HL-60 (cell line): Measurements from ENCODE around the gene SLC3A2.

Source experiments
- GABPA ChIP-seq: IDR thresholded peaks from 2 replicates; pipeline ENCODE4 v1.6.1; 2012; ENCODE audit warnings: low read depth
- POLR2AphosphoS5 ChIP-seq: IDR thresholded peaks from 2 replicates; pipeline ENCODE4 v1.6.1; 2012; ENCODE audit warnings: low read depth
- SPI1 ChIP-seq: IDR thresholded peaks from 2 replicates; pipeline ENCODE4 v1.6.1; 2012; ENCODE audit warnings: low read depth, mild to moderate bottlenecking, borderline replicate concordance
- TF ChIP-seq, protein P1 (sequence below): IDR thresholded peaks from one replicate; pipeline ENCODE4 v1.5.1; 2011; ENCODE audit warnings: low read length, control low read depth, inconsistent platforms; ENCODE audit not compliant: insufficient read depth
- TF ChIP-seq, protein P2 (sequence below): IDR thresholded peaks from 2 replicates; pipeline ENCODE4 v1.6.1; 2012; ENCODE audit warnings: low read depth; ENCODE audit not compliant: insufficient replicate concordance

DNA sequence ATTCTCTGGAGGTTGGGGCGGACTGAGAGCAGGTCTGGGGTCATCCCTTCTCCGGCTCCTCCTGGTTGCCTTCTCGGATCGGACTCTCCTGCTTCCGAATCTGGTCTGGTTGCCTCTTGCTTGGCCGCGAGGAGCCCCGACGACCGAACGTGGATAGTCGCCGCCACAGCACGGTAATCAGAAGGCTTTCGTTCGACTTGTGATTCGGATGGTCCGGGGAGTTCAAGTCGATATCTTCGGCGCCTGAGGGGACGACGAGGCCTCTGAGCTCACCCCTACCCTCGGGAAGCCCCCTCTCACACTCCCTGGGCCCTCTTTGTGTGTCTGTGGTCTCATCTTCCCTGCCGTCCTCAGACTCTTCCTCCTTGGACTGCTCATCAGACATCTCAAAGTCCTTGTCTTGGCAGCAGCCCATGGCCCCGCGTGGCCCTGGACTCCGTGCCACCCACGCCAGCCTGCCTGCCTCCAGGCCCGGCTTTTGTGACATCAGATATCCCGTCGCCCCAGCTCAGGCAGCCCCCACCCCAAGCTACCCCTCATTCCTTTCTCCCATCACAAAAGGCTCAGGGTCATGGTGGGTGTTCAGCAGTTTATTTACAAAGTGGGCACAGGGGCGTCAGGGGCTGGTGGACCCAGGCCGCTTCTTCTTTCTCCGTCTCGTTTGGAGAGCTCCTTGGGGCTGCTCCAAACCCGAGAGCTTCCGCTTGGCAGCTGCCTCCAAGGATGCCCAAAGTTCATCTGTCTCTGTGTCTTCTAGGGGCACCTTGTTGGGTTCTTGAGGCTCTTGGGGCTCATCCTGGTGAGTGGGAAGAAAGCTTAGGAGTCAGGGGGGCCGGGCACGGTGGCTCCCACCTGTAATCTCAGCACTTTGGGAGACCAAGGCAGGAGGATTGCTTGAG lies 48.1 kb upstream of the SLC3A2 start, which contains the start of gene TEX54:
- TF ChIP-seq, protein P1, sequence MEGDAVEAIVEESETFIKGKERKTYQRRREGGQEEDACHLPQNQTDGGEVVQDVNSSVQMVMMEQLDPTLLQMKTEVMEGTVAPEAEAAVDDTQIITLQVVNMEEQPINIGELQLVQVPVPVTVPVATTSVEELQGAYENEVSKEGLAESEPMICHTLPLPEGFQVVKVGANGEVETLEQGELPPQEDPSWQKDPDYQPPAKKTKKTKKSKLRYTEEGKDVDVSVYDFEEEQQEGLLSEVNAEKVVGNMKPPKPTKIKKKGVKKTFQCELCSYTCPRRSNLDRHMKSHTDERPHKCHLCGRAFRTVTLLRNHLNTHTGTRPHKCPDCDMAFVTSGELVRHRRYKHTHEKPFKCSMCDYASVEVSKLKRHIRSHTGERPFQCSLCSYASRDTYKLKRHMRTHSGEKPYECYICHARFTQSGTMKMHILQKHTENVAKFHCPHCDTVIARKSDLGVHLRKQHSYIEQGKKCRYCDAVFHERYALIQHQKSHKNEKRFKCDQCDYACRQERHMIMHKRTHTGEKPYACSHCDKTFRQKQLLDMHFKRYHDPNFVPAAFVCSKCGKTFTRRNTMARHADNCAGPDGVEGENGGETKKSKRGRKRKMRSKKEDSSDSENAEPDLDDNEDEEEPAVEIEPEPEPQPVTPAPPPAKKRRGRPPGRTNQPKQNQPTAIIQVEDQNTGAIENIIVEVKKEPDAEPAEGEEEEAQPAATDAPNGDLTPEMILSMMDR = no peak
- TF ChIP-seq POLR2AphosphoS5 (peak; percentile 68), GABPA (no peak), SPI1 (no peak)
- TF ChIP-seq, protein P2, sequence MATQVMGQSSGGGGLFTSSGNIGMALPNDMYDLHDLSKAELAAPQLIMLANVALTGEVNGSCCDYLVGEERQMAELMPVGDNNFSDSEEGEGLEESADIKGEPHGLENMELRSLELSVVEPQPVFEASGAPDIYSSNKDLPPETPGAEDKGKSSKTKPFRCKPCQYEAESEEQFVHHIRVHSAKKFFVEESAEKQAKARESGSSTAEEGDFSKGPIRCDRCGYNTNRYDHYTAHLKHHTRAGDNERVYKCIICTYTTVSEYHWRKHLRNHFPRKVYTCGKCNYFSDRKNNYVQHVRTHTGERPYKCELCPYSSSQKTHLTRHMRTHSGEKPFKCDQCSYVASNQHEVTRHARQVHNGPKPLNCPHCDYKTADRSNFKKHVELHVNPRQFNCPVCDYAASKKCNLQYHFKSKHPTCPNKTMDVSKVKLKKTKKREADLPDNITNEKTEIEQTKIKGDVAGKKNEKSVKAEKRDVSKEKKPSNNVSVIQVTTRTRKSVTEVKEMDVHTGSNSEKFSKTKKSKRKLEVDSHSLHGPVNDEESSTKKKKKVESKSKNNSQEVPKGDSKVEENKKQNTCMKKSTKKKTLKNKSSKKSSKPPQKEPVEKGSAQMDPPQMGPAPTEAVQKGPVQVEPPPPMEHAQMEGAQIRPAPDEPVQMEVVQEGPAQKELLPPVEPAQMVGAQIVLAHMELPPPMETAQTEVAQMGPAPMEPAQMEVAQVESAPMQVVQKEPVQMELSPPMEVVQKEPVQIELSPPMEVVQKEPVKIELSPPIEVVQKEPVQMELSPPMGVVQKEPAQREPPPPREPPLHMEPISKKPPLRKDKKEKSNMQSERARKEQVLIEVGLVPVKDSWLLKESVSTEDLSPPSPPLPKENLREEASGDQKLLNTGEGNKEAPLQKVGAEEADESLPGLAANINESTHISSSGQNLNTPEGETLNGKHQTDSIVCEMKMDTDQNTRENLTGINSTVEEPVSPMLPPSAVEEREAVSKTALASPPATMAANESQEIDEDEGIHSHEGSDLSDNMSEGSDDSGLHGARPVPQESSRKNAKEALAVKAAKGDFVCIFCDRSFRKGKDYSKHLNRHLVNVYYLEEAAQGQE = no peak
